GM21381 (cell line): ENCODE measurements around the gene TMIE.

Source experiments
- ATAC-seq: cut with Tn5 transposase; IDR thresholded peaks from one replicate; pipeline ENCODE4 v1.9.1; 2021; ENCODE audit warnings: mild to moderate bottlenecking, moderate library complexity; ENCODE audit not compliant: unreplicated experiment

TMIE gene

DNA sequence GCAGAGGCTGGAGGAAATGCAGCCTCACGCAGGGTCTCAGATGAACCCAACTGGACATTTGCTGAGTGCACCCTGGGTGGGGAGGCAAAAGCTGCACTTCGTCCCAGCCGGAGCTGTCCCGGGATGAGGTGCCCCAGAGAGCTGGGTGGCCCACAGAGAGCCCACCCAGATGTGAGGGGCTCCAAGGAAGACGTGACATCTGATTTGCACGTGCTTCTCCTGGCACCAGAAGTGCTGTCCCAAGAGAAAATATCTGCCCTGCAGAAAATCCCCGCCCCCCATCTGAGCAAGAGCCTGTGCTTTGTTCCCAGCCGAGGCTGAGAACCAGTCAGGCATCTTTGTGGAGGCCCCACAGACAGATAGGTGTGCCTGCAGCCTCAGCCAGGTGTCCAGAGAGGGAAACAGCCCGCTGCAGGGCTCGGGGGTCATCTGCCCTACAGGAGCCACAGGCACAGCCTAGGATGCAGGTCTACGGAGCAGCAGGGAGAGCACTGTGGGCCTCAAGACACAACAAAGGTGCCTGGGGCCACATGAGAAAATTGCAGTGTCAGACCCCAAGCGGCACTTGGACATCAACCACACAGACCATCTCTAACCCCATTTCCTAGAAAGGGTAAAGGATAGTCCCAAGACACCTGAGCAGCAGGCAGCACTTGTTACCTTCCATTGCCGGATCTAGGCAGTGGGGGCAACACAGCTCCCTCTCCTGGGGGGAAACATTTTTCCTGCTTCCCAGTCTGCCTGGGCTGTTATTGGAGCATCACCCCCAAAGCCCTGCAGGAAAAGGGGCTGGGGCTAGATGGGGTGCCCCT is 5.8 kb downstream of the TMIE start:
- no peak for ATAC-seq

DNA sequence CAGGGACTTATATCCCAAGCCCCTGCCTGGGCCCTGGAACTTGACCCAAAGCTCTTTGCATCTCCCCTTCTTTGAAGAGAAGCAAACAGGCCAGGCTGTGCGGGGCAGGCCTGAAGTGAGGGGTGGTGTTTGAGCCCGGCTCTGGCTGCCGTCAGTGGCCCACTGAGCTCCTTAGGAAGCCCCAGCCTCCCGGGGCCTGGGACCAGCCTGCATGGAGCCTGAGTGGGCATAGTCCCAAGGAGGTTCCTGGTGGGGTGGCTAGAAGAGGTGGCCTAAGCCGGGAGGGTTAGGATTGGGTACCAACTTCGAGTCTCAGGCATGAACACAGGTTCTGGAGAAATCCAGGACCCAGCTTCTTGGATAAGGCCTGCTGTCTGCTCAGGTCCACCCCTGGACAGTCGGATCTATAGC is 6.4 kb downstream of the TMIE start:
- ATAC-seq, result no peak

DNA sequence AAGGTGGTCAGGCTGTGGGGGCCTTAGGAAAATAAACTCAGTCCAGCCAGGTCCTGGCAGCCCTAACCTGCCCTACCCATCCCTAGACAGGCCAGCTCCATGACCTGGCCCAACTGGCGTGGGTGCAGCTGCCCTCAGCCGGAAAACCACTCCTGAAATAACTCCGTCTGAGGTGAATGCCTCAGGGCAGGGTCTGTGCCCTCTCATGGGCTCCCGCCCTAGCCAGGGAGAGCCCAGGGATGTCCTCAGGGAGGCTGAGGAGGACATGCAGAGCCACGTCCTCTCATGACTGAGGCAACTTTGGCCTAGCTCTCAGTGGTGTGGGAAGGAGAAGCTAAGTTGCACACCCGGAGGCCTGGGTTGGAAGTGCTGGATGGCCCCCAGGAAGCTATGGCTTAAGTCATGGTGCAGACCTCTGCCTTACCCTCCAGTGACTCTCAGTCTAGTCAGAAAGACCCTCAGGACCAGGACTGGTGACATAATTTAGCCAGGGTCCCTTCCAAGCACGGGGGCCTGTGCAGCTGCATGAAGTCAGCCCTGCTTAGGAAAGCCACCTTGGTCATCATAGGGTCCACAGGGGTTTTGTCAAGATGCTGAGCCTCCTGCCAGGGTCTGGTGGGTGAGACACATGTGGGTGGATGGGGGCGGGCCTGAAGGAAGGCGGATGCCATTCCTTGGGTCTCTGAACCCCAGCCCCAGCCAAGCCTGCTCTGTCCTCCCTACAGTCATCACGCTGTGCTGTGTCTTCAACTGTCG is 7.4 kb downstream of the TMIE start:
- no peak for ATAC-seq

DNA sequence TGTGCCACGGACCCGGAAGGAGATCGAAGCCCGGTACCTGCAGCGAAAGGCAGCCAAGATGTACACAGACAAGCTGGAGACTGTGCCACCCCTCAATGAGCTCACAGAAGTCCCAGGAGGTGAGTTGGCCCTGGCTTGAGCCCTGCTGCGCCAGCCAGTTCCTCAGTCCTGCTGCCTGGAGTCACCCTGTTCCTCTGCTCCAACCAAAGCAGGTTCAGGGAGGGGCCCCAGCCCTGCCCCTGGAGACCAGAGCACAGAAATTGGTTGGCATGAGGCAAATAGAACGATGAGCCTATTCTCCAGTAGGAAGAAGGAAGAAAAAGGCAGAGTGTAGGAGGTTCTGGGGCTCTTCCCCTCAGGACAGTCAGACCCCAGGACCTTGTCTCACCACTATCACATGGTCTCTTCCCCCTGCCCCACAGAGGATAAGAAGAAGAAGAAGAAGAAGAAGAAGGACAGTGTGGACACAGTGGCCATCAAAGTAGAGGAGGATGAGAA is 8.0 kb downstream of the TMIE start:
- ATAC-seq, result no peak

DNA sequence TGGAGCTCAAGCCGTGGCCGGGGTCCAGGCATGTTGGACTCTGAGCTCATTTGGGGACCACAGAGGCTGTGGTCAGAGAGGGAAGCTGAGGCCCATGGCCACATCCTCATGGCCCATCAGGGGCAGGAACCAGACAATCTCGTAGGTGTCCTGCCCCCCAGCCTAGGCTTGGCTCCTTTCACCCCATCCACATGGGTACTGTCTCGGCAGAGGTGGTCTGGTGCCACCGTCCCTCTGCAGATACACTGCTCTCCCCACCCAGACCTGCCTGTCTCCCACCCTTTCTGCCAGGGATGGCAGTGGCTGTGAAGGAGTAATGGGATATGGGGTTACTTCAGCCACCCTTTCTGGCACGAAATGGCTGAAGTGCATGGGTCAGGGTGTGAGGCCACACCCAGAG is 8.5 kb downstream of the TMIE start:
- ATAC-seq, result no peak

DNA sequence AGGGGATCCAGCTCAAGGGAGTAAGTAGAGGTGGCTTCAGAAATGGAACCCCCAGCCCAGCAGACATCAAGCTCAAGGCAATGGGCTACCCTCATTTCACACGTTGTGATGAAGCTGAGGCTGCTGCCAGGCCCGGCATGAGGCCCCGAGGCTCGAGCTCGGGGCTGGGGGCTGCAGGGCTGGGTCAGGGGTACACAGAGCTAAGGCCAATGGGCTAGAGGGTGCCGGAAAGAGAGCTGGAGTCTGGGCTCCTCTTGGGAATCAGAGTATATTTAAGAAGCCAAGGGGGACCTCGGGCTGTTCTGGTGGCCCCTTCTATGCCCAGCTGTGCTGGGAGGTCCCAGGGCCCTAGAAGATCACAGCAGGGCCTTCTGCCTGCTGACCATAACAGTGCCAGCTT is 9.0 kb downstream of the TMIE start:
- no peak for ATAC-seq

DNA sequence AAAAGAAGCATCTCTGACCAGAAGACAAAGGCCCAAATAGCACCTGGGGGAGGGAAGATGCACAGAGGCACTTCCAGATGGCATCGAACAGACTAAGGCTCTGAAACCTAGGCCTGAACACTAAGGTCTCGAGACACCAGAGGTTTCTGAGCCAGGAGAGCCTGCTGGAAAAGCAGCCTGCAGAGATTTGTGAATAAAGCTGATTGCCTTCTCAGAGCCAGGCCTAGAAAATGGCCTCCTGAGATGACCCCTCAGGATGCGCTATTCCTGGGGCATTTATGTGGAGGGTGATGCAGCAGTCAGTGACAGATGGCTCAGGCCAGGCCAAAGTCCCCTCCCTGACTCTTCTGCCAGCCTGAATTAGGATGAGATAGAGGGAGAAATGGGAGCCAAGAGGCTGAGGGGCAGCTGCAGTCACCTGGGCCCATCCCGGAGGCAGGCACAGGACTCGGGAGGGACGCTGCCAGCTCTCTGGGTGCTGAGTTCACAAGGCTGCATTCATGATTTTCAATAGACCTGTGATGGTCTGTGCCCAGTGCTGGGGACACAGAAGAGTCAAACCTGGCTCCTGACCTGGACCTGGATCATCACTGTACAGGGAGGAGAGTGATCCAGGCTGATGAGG is 9.6 kb downstream of the TMIE start:
- ATAC-seq, result no peak

DNA sequence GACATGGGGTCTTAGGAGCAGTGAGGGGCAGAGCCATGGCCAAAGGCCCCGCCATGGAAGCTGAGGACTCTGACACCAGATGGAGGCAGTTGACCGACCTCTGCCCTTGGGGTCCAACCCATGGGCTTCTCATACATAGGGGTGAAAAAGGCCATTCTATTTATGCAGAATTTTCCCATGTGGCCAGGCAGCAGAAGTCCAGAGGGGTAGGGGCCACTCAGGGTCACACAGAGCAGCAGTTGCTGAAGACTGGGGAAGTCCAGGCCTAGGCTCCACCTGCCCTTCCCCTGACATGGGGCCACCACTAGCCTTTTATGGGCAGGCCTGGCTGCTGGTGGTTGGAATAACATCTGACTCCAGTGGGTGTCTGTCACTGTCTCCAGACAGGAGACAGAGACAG is 10.1 kb downstream of the TMIE start:
- ATAC-seq, result no peak

DNA sequence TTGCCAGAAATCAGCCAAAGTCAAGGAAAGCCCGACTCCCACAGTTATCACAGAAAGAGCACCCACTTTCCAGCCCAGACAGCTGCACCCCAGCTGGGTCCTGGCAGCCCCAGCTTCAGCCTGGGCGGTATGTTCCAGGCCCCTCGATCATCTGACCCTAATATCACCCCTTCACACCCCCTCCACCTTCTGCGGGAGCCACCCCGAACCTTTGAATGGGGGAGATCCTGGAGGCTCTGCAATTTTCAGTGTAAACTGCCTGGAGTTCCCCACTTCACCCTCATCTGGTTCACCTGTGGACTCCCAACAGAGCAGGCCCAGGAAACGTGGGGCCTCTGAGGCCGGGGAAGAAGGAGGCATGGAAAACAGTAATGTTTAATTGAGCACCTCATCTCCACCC is 10.6 kb downstream of the TMIE start:
- no peak for ATAC-seq

DNA sequence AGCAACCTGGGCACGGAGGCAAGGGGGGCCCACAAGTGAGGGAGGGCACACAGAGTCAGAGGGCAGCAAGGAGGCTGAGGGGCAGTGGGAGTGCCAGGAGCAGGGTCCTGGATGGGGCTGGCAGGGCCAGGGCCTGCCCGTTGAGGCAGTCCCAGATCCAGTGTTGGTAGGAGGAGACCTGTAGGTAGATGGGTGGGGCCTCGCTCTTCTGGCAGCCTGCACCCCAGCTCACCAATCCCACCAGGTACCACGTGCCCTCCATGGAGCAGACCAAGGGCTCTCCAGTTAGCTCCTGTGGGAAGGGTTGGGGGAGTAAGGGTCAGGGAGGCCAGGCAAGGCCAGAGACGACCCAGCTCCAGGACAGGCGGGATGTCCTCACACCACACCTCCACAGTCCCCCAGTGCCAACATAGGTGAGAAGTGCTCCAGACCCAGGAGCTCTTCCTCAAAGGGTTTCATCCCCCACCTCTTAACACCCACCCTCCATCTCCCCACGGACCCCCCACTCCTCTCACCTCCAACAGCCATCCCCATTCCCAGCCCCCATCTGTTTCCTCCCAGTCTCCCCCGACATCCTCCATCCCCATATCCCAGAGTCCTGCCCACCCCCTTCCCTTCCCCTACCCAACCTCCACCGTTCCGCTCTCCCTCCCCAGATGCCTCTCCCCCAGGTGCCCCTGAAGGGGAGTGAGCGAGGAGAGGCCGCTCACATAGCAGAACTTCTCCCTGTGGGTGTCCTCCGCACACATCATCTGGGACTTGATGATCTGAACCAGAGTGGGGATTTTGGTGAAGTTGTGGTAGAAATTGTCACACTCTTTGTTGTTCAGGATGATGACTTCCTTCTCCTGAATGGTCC is 11.2 kb downstream of the TMIE start:
- no peak for ATAC-seq

DNA sequence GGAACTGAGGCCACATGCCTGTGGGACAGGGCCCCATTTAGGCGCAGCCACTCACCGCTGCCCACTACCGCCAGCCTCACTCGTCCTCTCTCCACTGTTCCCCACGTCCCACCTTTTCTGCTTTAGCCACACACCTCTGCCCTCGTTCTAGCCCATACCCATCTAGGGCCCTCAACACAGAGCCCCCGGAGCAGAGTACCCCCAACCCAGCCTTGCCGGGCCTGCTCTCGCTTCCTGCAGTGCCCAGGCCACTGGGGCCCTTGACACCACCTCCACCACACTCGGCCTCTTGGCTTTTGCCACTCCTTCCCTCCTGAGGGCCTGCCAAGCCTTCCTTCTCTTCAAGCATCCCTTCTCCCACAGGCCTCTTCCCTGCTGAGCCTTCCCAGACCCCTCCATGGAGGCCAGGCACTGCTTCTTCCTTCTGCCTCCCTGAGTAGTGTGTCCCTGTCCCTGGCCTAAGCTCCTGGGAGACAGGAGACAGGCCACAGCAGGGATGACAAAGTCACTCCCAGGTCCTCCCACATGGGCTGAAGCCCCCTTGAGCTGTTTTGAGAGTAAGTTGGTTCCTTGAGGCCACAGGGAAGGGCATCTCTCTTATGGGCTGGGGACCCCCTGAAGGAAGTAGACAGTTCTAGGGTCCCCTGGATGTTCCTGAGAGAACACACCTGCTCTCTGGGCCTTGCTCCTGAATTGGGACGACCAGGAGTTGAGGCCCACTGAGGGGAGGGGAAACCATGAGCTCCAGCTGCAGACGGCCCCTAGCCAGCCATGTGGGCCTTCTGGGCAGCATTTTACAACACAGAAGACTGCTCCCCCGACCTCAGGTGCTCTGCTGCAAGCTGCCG is 12.1 kb downstream of the TMIE start:
- no peak for ATAC-seq

DNA sequence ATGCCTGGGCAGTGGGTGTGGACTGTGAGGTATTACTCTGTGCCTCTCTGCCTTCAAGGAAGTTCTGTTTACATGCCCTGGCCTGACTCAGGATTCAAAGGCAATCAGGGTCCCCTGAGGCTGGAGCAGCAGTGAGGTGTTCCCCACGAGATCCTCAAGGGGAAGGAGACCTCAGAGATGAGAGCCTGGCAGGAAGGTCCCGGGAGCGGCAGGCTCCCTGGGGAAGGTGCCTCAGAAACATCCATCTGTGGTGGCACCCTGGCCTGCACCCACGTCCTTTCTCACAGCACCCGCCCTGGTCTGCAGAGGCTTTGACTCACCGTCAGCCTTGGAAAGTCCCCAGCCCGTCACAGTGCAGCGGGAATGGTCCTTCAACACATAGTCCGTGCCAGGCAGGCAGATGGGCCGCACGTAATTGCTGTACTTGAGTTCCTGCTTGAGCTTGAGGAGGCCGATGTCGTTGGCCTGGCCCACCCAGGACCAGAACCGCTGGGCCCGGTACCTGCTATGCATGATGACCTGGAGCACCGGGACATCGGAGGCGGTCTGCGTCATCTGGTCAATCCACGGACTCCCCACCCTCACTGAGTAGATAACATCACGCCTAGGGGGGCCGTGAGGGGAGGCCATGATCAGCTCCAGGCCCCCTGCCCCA is 12.8 kb downstream of the TMIE start:
- ATAC-seq, result no peak

DNA sequence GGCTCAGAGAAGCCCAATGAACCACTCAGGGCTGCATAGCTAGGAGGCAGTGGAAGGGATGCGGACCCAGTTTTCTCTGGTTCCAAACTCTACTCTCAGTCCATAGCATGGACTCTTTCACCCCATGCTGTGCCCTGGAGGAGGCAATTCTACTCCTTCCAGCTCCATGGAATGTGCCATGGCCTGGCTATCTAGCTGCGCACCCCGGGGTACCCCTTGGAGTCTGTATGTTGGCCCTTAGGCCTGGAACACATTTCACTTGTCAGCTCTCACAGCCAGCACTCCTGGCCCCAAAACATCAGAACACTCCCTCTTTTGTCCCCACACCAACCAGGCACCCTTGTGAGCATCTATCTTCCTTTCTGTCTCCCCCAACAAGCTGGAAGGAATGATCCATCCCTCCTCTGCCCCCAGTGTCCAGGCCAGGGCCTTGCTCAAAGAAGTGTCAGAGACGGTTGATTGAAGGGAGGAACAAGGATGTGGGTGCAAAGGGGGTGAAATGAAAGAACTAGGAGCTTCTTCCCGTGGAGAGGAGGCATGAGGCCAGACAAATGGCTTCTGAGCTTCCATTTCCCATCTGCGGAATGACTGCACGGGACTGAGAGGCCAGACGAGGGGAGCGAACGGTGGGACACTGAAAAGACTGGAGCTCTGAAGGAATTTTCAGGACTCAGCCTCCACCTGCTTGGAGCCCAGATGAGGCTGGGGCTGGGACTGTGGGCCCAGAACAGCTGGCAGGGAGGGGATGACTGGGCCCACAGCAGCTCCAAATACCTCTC is 13.7 kb downstream of the TMIE start:
- ATAC-seq, result no peak

DNA sequence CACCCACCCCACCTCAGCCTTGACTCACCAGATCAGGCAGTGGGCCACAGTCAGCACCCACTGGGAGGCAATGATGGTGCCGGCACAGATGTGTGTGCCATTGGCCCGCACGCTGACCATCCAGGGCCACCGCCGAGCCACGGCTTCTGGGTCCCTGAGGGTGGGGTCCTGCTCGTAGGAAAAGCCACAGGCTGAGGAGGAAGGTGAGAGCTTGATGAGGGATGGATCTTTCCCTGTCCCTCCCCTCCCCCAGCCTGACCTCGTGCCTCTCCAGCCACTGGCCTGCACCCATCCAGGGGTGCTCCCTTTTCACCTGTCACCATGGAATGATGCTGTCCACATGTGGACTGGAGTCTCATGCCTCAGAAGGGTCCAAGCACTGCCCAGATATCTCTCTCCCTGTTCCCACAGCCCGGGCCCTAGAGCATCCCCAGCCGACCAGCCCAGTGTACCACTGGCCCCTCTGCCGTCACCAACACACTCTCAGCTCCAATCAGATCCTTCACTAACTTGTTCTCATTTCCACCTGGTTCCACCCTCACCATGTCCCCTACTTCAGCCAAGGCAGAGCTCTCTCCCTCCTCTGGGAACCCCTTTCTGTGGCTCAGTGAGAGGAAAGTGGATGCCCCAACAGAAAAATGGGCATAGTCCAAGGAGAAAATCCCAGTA is 14.4 kb downstream of the TMIE start:
- ATAC-seq, result no peak

DNA sequence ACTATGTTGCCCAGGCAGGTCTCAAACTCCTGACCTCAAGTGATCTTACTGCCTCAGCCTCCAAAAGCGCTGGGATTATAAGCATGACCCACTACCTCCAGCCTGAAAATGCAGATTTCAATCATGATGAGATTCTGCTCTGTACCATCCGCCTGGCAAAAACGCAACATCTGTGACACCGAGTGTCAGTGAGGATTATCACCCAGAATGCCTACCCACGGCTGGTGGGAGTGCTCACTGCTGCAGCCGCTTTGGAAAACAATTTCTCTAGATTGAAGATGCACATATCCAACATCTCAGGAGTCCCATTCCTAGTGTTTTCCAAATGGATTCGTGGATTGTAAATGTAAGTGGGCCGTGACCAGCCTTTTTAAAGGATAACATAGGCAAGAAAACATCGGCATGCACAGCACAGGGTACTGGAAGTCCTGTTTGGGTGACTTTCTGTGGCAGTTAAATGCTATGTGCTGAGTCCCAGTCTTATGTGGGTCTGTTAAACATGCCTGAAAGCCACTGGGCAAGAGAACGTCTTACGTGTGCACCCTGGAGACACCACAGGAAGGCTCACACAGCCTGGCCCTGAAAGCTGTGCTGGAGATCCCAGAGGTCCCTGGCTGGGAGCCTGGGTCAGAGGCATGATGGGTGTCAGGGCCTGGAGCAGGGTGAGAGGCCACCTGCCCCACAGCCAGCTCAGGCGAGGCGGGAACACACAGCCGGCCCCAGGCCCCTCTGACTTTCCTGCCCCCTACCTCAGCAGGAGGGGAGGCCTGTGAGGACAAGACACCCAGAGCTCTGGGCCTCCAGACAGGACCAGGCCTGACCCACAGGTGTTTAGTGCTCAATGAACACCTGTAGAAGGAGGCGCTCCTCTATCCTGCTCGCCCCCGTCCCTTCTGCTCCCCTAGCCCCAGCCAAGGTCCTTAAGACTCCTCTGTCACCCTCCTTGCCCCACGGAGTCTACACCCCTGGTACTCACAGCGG is 15.6 kb downstream of the TMIE start:
- no peak for ATAC-seq

DNA sequence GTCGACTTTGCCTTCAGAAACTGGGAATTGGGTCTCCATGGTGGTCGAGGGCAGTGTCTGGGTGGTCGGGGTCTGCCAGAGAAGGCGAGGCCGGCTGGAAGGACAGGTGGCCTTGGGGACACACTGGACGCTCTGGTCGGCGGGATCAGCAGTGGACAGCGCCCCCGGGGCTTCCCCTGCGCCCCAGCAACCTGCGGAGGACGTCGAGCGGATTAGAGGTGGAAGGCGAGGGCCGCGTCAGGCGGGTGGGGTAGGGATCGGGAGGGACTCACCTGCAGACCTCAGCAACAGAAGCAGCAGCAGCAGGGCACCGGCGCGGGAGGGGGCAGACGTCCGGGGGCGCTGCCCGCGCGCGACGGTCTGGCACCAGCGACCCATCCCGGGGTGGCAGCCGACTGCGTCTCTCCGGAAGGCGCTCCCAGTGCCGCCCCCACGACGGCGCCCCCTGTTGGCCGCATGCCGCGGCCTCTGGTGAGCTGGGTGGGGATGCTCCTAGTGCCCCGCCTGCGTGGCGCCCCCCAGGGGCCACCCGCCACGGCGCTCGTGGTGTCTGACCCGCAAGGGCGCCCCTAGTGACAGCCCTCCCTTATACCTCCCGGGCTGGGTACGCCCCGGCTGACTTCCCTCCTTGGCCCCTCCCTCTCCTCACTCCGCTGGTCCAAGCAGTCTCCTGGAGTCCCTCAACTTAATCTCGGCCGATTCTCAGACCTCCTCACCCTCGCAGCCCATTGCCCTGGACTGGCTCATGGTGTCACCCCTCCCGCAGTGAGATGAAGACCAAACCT is 16.4 kb downstream of the TMIE start, which contains the start of gene PRSS50:
Gene PRSS50, minus strand, starts transcription at position 423 of the 785 bp plus-strand sequence. Its CDS starts 45 bp downstream, at position 378.
- no peak for ATAC-seq
